GM12878 (cell line): ENCODE measurements around the gene CHAC2. TPM values are rescaled to one million over a fixed set of nuclear protein-coding genes. Genes with fewer than 3 reads are reported as not detected.
A peak's percentile ranks its signal among the peaks of the same experiment; 100 is the strongest.

Source experiments
- ATAC-seq: fragments of 200-7000 bp; cut with Tn5 transposase; 3 replicates; pipeline ENCODE4 v1.9.1; 2020; ENCODE audit warnings: mild to moderate bottlenecking, moderate library complexity
- BruUV-seq: library from RNA; stranded (reverse); fragments of 400-500 nt; replicated peaks from 2 replicates; lab custom pipeline; 2021; lab: Mats Ljungman, UMichigan
- CTCF ChIA-PET: fragments of 300-600 bp; sonication (Branson Sonifier 250); formaldehyde crosslinking; extraction: SDS; loops from one replicate; lab custom pipeline; 2021; ENCODE audit warnings: inconsistent platforms; lab: Yijun Ruan, JAX
- POLR2A ChIA-PET: fragments of 350-600 bp; formaldehyde crosslinking; extraction: SDS; loops from one replicate; lab custom pipeline; 2021; ENCODE audit warnings: inconsistent platforms; lab: Charles Lee
- RAD21 ChIA-PET: fragments of 300-600 bp; sonication (Branson Sonifier 250); formaldehyde crosslinking; loops from one replicate; lab custom pipeline; 2023; ENCODE audit warnings: antibody characterized with exemption; ENCODE audit not compliant: unreplicated experiment; lab: Charles Lee
- SMC1A ChIA-PET: fragments of 300-600 bp; sonication (Branson Sonifier 250); formaldehyde crosslinking; loops from one replicate; lab custom pipeline; 2023; ENCODE audit not compliant: unreplicated experiment, uncharacterized antibody; lab: Charles Lee
- DNase-seq: peaks from one replicate; pipeline ENCODE4 v3.0.0-alpha.2; 2011; ENCODE audit warnings: low read depth, low spot score
- FAIRE-seq: peaks from 3 replicates; lab custom pipeline; 2011; peaks lifted over from hg19 to GRCh38; lab: Jason Lieb, UNC
- H2AFZ ChIP-seq: 2 replicates; pipeline ENCODE4 v1.6.0; 2011; ENCODE audit warnings: low read depth, low read length, control low read depth; ENCODE audit not compliant: control insufficient read depth
- H3K27ac ChIP-seq: 2 replicates; pipeline ENCODE4 v1.5.1; 2011; ENCODE audit warnings: control low read depth; ENCODE audit not compliant: control insufficient read depth, insufficient read depth
- H3K27me3 ChIP-seq, 2 experiments: replicated peaks in 1 of 2; 2 replicates each; pipeline versions ENCODE4 v1.6.0 to v1.6.1; 2011; ENCODE audit warnings: low read length in 1 of 2; ENCODE audit not compliant: control insufficient read depth in 2 of 2, insufficient read depth in 2 of 2
- H3K36me3 ChIP-seq, 2 experiments: 2 replicates each; pipeline ENCODE4 v1.5.1; 2011; ENCODE audit warnings: low read length in 1 of 2; ENCODE audit not compliant: control insufficient read depth in 2 of 2, insufficient read depth in 2 of 2
- H3K4me1 ChIP-seq: 2 replicates; pipeline ENCODE4 v1.6.1; 2011; ENCODE audit warnings: mild to moderate bottlenecking, low read length, moderate library complexity, mixed read lengths; ENCODE audit not compliant: control insufficient read depth, insufficient read depth
- H3K4me2 ChIP-seq: 2 replicates; pipeline ENCODE4 v1.6.0; 2011; ENCODE audit warnings: control low read depth; ENCODE audit not compliant: control insufficient read depth, insufficient read depth
- H3K4me3 ChIP-seq: fragments of 200-600 bp; sonication (generic); 2 replicates; pipeline ENCODE4 v1.5.1; 2016
- H3K79me2 ChIP-seq: 2 replicates; pipeline ENCODE4 v1.6.0; 2011; ENCODE audit warnings: low read length; ENCODE audit not compliant: control insufficient read depth, insufficient read depth
- H3K9ac ChIP-seq: 2 replicates; pipeline ENCODE4 v1.8.0; 2011; ENCODE audit warnings: low read length, control low read depth, mixed read lengths; ENCODE audit not compliant: control insufficient read depth, insufficient read depth
- H3K9me3 ChIP-seq: replicated peaks from 3 replicates; pipeline ENCODE4 v1.5.1; 2011; ENCODE audit warnings: mild to moderate bottlenecking, low read length; ENCODE audit not compliant: control insufficient read depth, insufficient read depth
- H4K20me1 ChIP-seq: 2 replicates; pipeline ENCODE4 v1.6.0; 2011; ENCODE audit not compliant: control insufficient read depth, insufficient read depth
- CBFB ChIP-seq: IDR thresholded peaks from 2 replicates; pipeline ENCODE4 v1.6.1; 2016; ENCODE audit warnings: antibody characterized with exemption, low read depth
- FOXM1 ChIP-seq: IDR thresholded peaks from 2 replicates; pipeline ENCODE4 v1.6.1; 2012; ENCODE audit warnings: low read depth, mild to moderate bottlenecking, inconsistent platforms, low read length, moderate library complexity
- GATAD2B ChIP-seq: fragments of 450-650 bp; conservative IDR thresholded peaks from 2 replicates; pipeline ENCODE4 v1.6.1; 2017; ENCODE audit warnings: low read depth, mild to moderate bottlenecking, moderate library complexity
- JUNB ChIP-seq: IDR thresholded peaks from 2 replicates; pipeline ENCODE4 v1.6.1; 2016; ENCODE audit warnings: antibody characterized with exemption, mild to moderate bottlenecking
- KLF5 ChIP-seq: fragments of 450-650 bp; IDR thresholded peaks from 2 replicates; pipeline ENCODE4 v1.6.1; 2014; ENCODE audit warnings: mild to moderate bottlenecking; ENCODE audit not compliant: partially characterized antibody
- NR2F1 ChIP-seq: fragments of 450-650 bp; conservative IDR thresholded peaks from 2 replicates; pipeline ENCODE4 v1.6.1; 2017; ENCODE audit warnings: mild to moderate bottlenecking
- RAD21 ChIP-seq: IDR thresholded peaks from 2 replicates; pipeline ENCODE4 v1.6.1; 2011; ENCODE audit warnings: mild to moderate bottlenecking, low read depth, low read length, moderate library complexity; ENCODE audit not compliant: insufficient read depth
- SMAD5 ChIP-seq: IDR thresholded peaks from 2 replicates; pipeline ENCODE4 v1.6.1; 2016; ENCODE audit warnings: antibody characterized with exemption, low read depth
- SPI1 ChIP-seq: IDR thresholded peaks from 2 replicates; pipeline ENCODE4 v1.6.1; 2011; ENCODE audit warnings: low read depth, mild to moderate bottlenecking, low read length, moderate library complexity, borderline replicate concordance; ENCODE audit not compliant: insufficient read depth
- ZBED1 ChIP-seq: IDR thresholded peaks from 2 replicates; pipeline ENCODE4 v1.6.1; 2016; ENCODE audit warnings: borderline replicate concordance
- ZNF24 ChIP-seq: fragments of 450-650 bp; IDR thresholded peaks from 2 replicates; pipeline ENCODE4 v1.6.1; 2017; ENCODE audit warnings: antibody characterized with exemption, mild to moderate bottlenecking
- WGBS: methylation state at CpG from one replicate; pipeline ENCODE4 v1.1.6; 2016; ENCODE audit warnings: low lambda C conversion rate; ENCODE audit not compliant: insufficient replicate concordance, insufficient coverage; ENCODE audit errors: missing lambda C conversion rate; 5-methylcytosine and 5-hydroxymethylcytosine counted together
- in situ Hi-C: fragments of 300-500 bp; cut with MboI; formaldehyde crosslinking; loops from 9 replicates; pipeline ENCODE4 v1.14.3; 2018; ENCODE audit warnings: mixed read lengths
- intact Hi-C: fragments of 100-400 bp; cut with micrococcal nuclease; formaldehyde crosslinking; loops from one replicate; pipeline ENCODE4 v1.14.2; 2022; ENCODE audit not compliant: unreplicated experiment
- polyA plus RNA-seq, 11 experiments: library from polyadenylated mRNA; depleted of rRNA in 4 of 11; unstranded in 6 of 11; stranded (reverse) in 5 of 11; fragments of >200 nt; fragmentation: Nextera tagmentation in 4 of 11; fragmentation: Illumina TruSeq in 1 of 11; extraction: Ambion mirVana in 4 of 11; extraction: Trizol in 1 of 11; gene quantifications; 1 replicate in 1 of 11; 2 replicates in 10 of 11; pipeline versions ENCODE4 v1.2.1 to v1.2.3, GENCODE V29; 2011 to 2016; ENCODE audit warnings: inconsistent platforms in 2 of 11, missing spikeins in 2 of 11, low read depth in 1 of 11
- total RNA-seq, 4 experiments: library from RNA; depleted of rRNA in 3 of 4; stranded (reverse); fragments of >200 nt in 3 of 4; fragmentation: Illumina TruSeq in 1 of 4; extraction: Trizol in 1 of 4; gene quantifications; 2 replicates each; pipeline versions ENCODE4 v1.2.1 to v1.2.3, GENCODE V29; 2013 to 2021
- TF ChIP-seq, protein P1 (sequence below): fragments of 450-650 bp; IDR thresholded peaks from 2 replicates; pipeline ENCODE4 v1.6.1; 2017; ENCODE audit warnings: mild to moderate bottlenecking, low read depth, inconsistent platforms; ENCODE audit not compliant: poor library complexity, severe bottlenecking
- TF ChIP-seq, protein P2 (sequence below): fragments of 450-650 bp; formaldehyde crosslinking; IDR thresholded peaks from 2 replicates; pipeline ENCODE4 v1.4.0; 2022; ENCODE audit warnings: mild to moderate bottlenecking, moderate library complexity

CHAC2 gene
- total and polyA plus RNA-seq, 10 of the 15 experiments (the other 5 are each of a cell fraction or from before 2014, with no cell fraction given): 11.0 to 67.6 (median 25.0) TPM

DNA sequence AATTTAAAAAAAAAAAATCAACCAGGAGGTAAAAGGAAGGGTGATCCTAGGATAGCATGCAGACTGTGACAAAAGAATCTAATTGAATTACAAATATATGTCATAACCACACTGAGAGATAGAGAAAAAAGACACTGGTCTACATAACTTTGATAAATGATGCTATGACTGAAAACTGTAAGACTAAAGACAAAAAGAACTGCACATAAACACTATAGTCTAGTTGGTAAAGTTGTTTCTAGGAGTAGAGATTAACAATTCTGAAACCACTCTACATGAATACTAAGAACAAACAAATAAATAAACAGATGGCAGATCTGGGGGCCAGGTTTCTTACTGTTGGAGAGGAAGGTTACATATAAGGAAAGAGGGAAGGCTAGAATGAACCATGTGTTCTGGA is 14.6 kb upstream of the CHAC2 start:
- ATAC-seq: peak; percentile 16; the same call in 2 of the 3 replicates
- RAD21 ChIA-PET: no interaction called here
- intact Hi-C loops: no loop called here

DNA sequence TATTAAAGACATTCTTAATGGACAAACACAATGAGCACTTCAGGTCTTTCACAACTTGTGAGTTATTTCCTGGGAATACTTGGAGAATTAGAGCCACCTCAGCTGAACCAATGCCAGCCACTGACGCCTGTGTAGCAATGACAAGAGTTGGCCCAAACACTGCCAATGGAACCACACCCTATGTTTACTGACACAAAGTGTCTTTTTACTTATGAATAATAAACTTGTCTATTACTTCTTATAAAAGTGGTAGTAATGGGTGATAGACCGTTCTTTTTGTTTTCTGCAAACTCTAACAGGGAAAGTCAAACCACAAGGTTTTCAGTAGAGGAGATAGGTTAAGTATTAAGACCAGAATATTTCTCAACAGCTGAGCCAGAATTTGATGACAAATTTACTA is 12.5 kb upstream of the CHAC2 start:
- POLR2A ChIA-PET: no interaction called here
- in situ Hi-C loops (no loop called here), intact Hi-C loops (no loop called here)
- peaks cover 18% of the 10 kb centered on the region; the same call in 1 of the 2 replicates for H3K4me1 ChIP-seq
- ATAC-seq (no peak), DNase-seq (no peak), FAIRE-seq (no peak)
- H2AFZ ChIP-seq: no peak overlapping the region
- no peaks in the 10 kb centered on the region for H4K20me1 ChIP-seq
- 95% methylated on average over 2 of the region's 2 CpGs for WGBS
- no peak overlapping the region for H3K4me3 ChIP-seq
- no peak overlapping the region for H3K27ac ChIP-seq
- CTCF ChIA-PET: interaction anchor here (1.5 kb wide), 1 partner anchor 16 kb away, joined by 3 read pairs; no protein-coding TSS in a partner anchor
- no peak overlapping the region for H3K4me2 ChIP-seq
- RAD21 ChIA-PET: no interaction called here
- H3K9ac ChIP-seq: no peak overlapping the region
- no peaks in the 10 kb centered on the region; a peak in 1 of 4 replicates for H3K36me3 ChIP-seq
- H3K27me3 ChIP-seq: no peaks in the 10 kb centered on the region
- TF ChIP-seq ZBED1 (no peak), GATAD2B (no peak), SPI1 (no peak), CBFB (no peak), KLF5 (no peak), ZNF24 (no peak), NR2F1 (no peak), FOXM1 (no peak)
- TF ChIP-seq, protein P1, sequence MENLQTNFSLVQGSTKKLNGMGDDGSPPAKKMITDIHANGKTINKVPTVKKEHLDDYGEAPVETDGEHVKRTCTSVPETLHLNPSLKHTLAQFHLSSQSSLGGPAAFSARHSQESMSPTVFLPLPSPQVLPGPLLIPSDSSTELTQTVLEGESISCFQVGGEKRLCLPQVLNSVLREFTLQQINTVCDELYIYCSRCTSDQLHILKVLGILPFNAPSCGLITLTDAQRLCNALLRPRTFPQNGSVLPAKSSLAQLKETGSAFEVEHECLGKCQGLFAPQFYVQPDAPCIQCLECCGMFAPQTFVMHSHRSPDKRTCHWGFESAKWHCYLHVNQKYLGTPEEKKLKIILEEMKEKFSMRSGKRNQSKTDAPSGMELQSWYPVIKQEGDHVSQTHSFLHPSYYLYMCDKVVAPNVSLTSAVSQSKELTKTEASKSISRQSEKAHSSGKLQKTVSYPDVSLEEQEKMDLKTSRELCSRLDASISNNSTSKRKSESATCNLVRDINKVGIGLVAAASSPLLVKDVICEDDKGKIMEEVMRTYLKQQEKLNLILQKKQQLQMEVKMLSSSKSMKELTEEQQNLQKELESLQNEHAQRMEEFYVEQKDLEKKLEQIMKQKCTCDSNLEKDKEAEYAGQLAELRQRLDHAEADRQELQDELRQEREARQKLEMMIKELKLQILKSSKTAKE: no peak
- TF ChIP-seq, protein P2, sequence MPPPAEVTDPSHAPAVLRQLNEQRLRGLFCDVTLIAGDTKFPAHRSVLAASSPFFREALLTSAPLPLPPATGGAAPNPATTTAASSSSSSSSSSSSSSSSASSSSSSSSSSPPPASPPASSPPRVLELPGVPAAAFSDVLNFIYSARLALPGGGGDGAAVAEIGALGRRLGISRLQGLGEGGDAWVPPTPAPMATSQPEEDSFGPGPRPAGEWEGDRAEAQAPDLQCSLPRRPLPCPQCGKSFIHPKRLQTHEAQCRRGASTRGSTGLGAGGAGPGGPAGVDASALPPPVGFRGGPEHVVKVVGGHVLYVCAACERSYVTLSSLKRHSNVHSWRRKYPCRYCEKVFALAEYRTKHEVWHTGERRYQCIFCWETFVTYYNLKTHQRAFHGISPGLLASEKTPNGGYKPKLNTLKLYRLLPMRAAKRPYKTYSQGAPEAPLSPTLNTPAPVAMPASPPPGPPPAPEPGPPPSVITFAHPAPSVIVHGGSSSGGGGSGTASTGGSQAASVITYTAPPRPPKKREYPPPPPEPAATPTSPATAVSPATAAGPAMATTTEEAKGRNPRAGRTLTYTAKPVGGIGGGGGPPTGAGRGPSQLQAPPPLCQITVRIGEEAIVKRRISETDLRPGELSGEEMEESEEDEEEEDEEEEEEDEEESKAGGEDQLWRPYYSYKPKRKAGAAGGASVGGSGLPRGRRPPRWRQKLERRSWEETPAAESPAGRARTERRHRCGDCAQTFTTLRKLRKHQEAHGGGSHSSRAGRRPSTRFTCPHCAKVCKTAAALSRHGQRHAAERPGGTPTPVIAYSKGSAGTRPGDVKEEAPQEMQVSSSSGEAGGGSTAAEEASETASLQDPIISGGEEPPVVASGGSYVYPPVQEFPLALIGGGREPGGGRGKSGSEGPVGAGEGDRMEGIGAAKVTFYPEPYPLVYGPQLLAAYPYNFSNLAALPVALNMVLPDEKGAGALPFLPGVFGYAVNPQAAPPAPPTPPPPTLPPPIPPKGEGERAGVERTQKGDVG (CRISPR knock-in tag): no peak
- TF ChIP-seq, all 136 proteins: peak for 0
- SMC1A ChIA-PET: interaction anchor here (1.0 to 2.8 kb wide), 2 partner anchors 12 to 16 kb away, joined by 3 to 13 read pairs; partner anchors contain the start of gene CHAC2
- Histone ChIP-seq H3K79me2 (no peaks in the 10 kb centered on the region), H3K9me3 (no peaks in the 10 kb centered on the region)
- BruUV-seq: no TSS peak

More for the DNA sequence above, 14.6 kb upstream of the CHAC2 start:
- SMC1A ChIA-PET: no interaction called here
- Histone ChIP-seq H4K20me1 (no peaks in the 10 kb centered on the region), H3K4me3 (no peak overlapping the region), H3K9ac (no peak overlapping the region), H3K4me1 (peaks cover 22% of the 10 kb centered on the region; the same call in 1 of the 2 replicates), H3K9me3 (no peaks in the 10 kb centered on the region), H3K4me2 (no peak overlapping the region), H3K36me3 (no peaks in the 10 kb centered on the region; a peak in 1 of 4 replicates)
- FAIRE-seq (no peak), DNase-seq (no peak)
- TF ChIP-seq RAD21 (no peak), SMAD5 (no peak), JUNB (peak; percentile 13; the same call in 1 of the 2 replicates)
- TF ChIP-seq, all 136 proteins: peak for 1
- Histone ChIP-seq H3K27me3 (no peaks in the 10 kb centered on the region), H2AFZ (no peak overlapping the region), H3K79me2 (no peaks in the 10 kb centered on the region; the same call in 1 of the 2 replicates), H3K27ac (peak overlapping the region; percentile 72; the same call in 1 of the 2 replicates)
- BruUV-seq: no TSS peak
- ChIA-PET POLR2A (no interaction called here), CTCF (interaction anchor here (0.5 kb wide), 1 partner anchor 42 kb away, joined by 3 read pairs; no protein-coding TSS in a partner anchor)
- in situ Hi-C loops: no loop called here
